Ovary (tissue), 3 donors: ENCODE data around the gene PARD3.

Source experiments
- CTCF ChIP-seq, 3 donors: fragments of 450-650 bp in 2 of 3; fragments of 200-600 bp in 1 of 3; IDR thresholded peaks; one replicate each; pipeline versions ENCODE4 v1.5.1 to v1.8.0; 2016 to 2022; ENCODE audit warnings: antibody characterized with exemption in 3 of 3, mild to moderate bottlenecking in 1 of 3
- EP300 ChIP-seq: sonication (generic); formaldehyde crosslinking; IDR thresholded peaks from one replicate; pipeline ENCODE4 v1.6.1; 2017; ENCODE audit warnings: antibody characterized with exemption
- POLR2A ChIP-seq: fragments of 450-650 bp; IDR thresholded peaks from one replicate; pipeline ENCODE4 v1.6.1; 2017; ENCODE audit warnings: antibody characterized with exemption, mild to moderate bottlenecking, moderate library complexity
- donor health status: DM: no; HTN: no; CAD: no.

- TF ChIP-seq CTCF (IDR thresholded peaks at IDR 0.05) (no peak), POLR2A (no peak), EP300 (no peak)
Observed at GRCh38 chr10:34119456-34119855, 695.6 kb downstream of the PARD3 start.
